Measurements from ENCODE around the gene ARL8A.

- TF ChIP-seq CTCF (IDR thresholded peaks at IDR 0.05) (no peak), POLR2A (IDR thresholded peaks at IDR 0.05) (no peak), POLR2AphosphoS5 (IDR thresholded peaks at IDR 0.05) (no peak)
Observed at GRCh38 chr1:202124142-202124541, 20.4 kb downstream of the ARL8A start.
